Measurements from ENCODE around the gene SV2B.

SV2B gene

DNA sequence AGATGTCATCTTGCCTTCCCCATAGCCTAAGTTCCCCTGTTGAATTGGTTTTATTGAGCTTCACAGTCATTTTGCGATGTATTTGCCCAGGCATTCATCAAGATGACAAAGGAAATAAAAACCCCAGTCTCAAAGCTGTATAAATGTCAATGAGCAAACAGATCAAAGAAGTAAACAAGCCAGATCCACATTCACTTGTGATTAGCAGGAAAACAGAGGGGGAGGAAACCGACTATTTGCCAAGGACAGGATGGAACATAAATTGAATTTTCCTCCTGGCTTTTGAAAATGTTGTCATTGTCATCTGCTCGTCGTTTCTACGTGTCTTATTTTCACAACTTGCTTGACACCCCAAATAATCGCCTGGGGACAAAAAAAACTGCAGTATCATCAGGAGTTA is 83.5 kb downstream of the SV2B start:
- no peak overlapping the region for H3K4me3 ChIP-seq (ENCODE audit: low read depth, low read length)
- no peak for DNase-seq (ENCODE audit: low read depth)

DNA sequence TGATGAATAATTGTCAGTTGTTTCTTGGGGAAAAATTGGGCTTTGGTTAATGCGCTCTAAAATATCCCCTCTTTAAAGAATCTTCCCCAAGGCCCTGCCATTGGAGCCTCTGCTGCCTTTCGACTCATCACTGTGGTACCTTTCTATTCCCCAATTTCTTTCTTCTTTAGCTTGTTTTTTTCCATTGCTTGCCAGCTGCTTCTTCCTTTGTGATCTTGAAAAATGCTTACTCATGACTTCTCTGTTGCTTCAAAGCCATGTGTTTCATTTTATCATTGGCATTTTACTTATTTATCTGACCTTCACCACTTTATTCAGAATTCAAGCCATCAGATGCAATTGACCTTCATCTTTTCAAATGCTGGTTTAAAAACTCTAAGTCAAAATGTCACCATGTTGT is 84.4 kb downstream of the SV2B start:
- no peak for DNase-seq (ENCODE audit: low read depth)
- no peak overlapping the region for H3K4me3 ChIP-seq (ENCODE audit: low read depth, low read length)

- no peak overlapping the region for H3K4me3 ChIP-seq (ENCODE audit: low read depth, low read length)
- DNase-seq (ENCODE audit: low read depth) = no peak
Observed at GRCh38 chr15:91186904-91187656, 87.0 kb downstream of the SV2B start.

DNA sequence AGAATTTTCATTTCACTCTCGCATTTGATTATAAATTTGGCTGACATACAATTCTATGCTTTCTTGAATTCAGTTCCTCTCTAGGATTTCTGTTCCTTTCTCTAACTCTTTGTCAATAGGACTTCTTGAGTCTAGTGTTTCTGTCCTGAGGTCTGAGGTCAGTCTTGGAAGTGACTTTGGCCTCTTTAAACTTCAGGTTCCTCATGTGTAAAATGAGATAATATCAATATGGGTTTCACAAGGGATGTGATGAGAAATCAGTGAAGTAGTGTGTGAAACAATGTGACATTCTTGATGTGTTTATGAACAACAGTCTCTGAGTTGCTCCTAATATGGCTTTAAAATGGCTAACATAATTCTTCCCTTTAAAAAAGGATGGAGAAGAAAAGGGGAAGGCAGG is 92.2 kb downstream of the SV2B start:
- H3K4me3 ChIP-seq (ENCODE audit: low read depth, low read length) = no peak overlapping the region
- no peak for DNase-seq (ENCODE audit: low read depth)

DNA sequence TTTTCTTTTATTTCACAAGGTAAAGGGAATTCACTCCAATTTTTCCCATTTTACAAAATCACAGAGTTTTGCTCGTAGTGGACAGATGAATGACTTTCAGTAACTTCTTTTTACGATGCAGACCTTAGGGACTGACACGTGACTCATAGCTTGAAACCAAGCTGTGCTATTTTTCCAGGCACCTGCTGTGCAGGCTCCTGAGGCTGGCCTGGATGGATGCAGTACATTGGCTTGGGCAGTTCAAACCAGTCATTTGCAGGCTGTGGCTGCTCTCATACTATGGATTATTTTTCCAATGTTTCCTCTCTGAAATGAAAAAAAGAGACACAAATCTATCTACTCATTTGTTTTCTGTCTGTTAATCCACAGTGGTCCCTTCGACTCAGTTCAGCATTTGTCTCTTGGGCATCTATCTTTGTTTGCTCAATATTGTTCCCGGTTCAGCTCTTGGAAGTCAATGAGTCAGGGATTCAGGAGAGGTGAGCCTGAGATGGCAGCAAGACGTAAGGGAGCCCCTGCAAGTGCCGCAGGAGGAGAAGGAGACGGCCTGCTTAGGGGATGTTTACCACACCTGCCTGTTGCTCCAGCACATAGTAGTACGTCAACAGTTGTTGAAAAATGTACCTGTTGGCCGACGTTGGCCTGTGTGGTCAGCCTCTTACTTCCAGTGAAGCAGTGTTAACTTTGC is 92.8 kb downstream of the SV2B start:
- DNase-seq (ENCODE audit: low read depth) = no peak
- no peak overlapping the region for H3K4me3 ChIP-seq (ENCODE audit: low read depth, low read length)

- DNase-seq (ENCODE audit: low read depth) = no peak
- H3K4me3 ChIP-seq (ENCODE audit: low read depth, low read length) = no peak overlapping the region
Observed at GRCh38 chr15:91193378-91193720, 93.3 kb downstream of the SV2B start.

GRCh38 chr15:91196127-91196526 is 96.1 kb downstream of the SV2B start:
- DNase-seq (ENCODE audit: low read depth) = no peak
- no peak overlapping the region for H3K4me3 ChIP-seq (ENCODE audit: low read depth, low read length)

GRCh38 chr15:91196768-91197167 is 96.7 kb downstream of the SV2B start:
- H3K4me3 ChIP-seq (ENCODE audit: low read depth, low read length) = no peak overlapping the region
- DNase-seq (ENCODE audit: low read depth) = no peak

GRCh38 chr15:91199511-91199910 is 99.5 kb downstream of the SV2B start:
- DNase-seq (ENCODE audit: low read depth) = no peak
- H3K4me3 ChIP-seq (ENCODE audit: low read depth, low read length) = no peak overlapping the region

DNA sequence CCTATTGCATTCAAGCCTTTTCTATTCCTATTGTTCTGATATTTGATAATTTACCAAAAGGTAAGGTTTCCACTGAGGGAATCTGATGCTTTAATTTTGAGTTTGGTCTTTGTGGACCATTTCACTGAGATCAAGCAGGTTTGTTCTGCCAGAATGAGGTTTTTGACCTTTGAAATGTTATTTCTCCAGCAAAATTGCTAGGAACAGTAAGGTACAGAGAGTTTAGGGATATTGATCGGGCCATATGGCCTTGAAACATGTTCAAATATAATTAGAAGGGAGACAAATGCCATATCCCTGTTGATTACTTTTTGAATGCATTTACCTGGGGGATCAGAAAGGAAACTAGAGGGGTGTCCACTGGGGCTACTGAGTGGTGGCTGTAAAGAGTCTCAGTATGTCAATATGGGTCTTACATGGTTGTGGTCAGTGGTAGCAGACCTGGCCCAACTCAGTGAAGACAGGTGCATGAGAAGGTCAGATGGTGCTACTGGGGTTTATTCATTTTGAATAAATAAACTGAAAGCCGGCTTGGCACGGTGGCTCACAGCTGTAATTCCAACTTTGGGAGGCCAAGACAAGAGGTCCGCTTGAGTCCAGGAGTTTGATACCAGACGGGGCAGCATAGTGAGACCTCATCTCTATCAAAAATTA is 100.2 kb downstream of the SV2B start:
- H3K4me3 ChIP-seq (ENCODE audit: low read depth, low read length) = no peak overlapping the region
- DNase-seq (ENCODE audit: low read depth) = no peak

- DNase-seq (ENCODE audit: low read depth) = no peak
- no peak overlapping the region for H3K4me3 ChIP-seq (ENCODE audit: low read depth, low read length)
Observed at GRCh38 chr15:91202510-91203102, 102.5 kb downstream of the SV2B start.

DNA sequence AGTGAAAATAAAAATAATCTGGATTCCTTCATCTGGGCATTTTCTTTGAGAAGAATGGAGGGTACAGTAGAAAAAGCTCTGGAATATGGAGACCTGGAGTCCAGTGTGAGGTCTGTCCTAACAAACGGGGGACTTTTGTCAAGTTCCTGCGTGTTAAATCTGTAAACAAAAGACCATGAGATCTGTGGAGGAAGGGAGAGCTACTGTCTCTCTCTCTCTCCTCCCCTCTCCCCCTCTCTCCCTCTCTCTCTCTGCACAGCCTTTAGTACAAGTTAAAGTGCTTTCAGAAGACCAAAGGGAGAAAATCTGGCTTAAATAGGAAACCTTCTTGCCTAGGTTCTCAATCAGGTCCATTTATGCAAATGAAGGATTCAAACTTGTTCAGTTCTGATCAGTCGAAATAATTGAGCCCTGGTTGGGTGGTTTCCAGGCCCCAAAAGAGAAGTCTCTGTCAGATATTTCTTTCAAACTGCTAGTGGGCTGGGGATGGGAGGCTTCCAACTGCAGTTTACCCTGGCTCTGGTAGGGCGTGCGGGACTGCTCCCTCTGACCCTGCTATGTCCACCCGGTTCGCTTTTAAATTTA is 103.7 kb downstream of the SV2B start:
- DNase-seq (ENCODE audit: low read depth) = no peak
- no peak overlapping the region for H3K4me3 ChIP-seq (ENCODE audit: low read depth, low read length)

- no peak for DNase-seq (ENCODE audit: low read depth)
- H3K4me3 ChIP-seq (ENCODE audit: low read depth, low read length) = no peak overlapping the region
Observed at GRCh38 chr15:91208371-91208770, 108.3 kb downstream of the SV2B start.

DNA sequence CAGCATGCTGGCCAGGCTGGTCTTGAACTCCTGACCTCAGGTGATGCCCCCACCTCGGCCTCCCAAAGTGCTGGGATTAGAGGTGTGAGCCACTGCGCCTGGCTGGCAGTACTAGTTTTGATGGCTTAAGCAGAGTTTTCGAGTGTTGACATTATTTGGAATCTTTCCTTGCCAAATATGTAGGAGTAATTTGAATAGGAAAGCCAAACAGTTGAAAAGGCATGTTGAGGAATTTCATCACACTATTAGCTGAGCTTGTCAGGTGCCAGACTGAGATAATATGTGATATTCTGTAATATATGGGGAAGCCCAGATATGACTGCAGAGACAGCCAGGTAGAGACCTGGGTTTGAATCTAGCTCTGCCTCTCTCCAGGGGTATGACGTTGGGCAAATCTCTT is 109.3 kb downstream of the SV2B start:
- DNase-seq (ENCODE audit: low read depth) = no peak
- no peak overlapping the region for H3K4me3 ChIP-seq (ENCODE audit: low read depth, low read length)

DNA sequence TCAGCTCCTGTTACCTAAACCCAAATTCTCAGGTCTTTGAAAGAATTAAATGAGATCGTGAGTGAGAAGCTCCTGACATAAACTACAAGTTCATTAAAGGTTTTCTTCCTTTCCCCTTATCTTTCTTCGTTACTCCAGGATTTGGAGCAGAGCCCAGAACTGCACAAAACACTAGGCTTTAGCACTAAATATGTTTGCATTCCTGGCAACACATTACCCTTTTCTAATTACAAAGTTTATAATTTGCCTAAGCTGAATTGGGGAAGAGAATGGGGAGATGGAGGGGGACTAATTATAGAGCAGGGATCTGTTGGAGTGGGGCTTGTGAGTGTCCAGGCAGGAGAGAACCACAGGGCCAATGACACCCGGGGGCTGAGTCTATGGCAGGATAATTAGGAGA is 109.7 kb downstream of the SV2B start:
- DNase-seq (ENCODE audit: low read depth) = no peak
- no peak overlapping the region for H3K4me3 ChIP-seq (ENCODE audit: low read depth, low read length)

- H3K4me3 ChIP-seq (ENCODE audit: low read depth, low read length) = no peak overlapping the region
- DNase-seq (ENCODE audit: low read depth) = no peak
Observed at GRCh38 chr15:91214675-91215590, 114.9 kb downstream of the SV2B start.

DNA sequence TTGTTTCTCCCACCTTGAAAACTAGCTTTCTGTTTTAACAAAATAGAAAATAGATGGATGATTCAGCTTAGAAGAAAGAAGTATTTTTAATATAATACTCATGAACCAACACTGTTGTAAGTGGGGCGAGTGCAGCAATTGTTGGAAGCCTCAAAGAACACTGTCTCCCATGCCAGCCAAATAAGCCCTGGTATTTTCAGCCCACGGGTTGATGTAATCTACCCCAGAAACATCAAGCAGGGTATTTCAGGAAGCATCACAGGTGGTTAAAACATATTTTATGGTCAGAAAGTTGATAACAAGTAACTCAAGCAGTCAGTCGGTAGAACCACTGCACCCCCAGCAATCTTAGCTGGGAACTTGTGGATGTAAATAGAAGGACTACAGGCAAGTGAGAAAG is 115.9 kb downstream of the SV2B start:
- H3K4me3 ChIP-seq (ENCODE audit: low read depth, low read length) = no peak overlapping the region
- no peak for DNase-seq (ENCODE audit: low read depth)

- H3K4me3 ChIP-seq (ENCODE audit: low read depth, low read length) = no peak overlapping the region
- no peak for DNase-seq (ENCODE audit: low read depth)
Observed at GRCh38 chr15:91219206-91219605, 119.1 kb downstream of the SV2B start.

GRCh38 chr15:91222052-91222451 is 122.0 kb downstream of the SV2B start:
- no peak overlapping the region for H3K4me3 ChIP-seq (ENCODE audit: low read depth, low read length)
- DNase-seq (ENCODE audit: low read depth) = no peak

Measured in skeletal muscle cell (primary cell).